PC-9 (cell line): ENCODE data around the gene PTGES2.

ENCODE experiments used
- EZH2 ChIP-seq: fragments of 200-600 bp; sonication (generic); IDR thresholded peaks from 2 replicates; pipeline ENCODE4 v1.8.0; 2017; ENCODE audit warnings: antibody characterized with exemption, low read depth
- TF ChIP-seq, protein P1 (sequence below): fragments of 200-600 bp; sonication (generic); conservative IDR thresholded peaks from 2 replicates; pipeline ENCODE4 v1.6.1; 2017; ENCODE audit warnings: mixed run types, antibody characterized with exemption, mild to moderate bottlenecking, moderate library complexity

DNA sequence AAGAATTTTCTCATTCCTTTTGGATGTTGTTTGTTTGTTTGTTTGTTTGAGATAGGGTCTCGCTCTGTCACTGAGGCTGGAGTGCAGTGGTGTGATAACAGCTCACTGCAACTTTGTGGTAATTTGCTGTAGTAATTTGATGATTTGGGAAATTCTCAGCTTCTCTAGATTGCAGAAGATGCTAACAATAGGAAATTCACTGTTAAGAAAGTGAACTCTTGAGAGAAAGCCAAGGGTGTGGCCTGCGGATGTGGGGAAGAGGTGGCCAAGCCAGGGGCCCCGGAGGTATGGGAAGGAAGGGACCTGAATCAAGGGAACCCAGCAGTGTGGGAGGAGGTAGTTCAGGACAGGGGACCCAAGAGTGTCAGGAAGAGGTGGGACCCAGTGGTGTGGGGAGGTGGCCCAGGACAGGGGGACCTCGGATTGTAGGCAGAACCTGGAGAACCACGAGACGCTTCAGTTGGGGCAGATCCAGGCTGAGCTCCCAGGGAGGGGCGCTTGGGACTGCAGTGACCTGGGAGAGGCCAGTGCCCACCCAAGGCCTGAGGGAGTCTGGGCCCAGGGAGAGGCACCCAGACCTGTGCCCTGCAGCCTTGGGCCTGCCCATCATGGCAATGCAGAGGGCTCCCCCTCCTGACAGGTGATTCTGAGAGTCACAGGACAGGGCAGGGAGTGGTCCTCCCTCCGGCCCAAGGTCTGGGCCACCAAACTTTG lies 16.2 kb upstream of the PTGES2 start:
- TF ChIP-seq, protein P1, sequence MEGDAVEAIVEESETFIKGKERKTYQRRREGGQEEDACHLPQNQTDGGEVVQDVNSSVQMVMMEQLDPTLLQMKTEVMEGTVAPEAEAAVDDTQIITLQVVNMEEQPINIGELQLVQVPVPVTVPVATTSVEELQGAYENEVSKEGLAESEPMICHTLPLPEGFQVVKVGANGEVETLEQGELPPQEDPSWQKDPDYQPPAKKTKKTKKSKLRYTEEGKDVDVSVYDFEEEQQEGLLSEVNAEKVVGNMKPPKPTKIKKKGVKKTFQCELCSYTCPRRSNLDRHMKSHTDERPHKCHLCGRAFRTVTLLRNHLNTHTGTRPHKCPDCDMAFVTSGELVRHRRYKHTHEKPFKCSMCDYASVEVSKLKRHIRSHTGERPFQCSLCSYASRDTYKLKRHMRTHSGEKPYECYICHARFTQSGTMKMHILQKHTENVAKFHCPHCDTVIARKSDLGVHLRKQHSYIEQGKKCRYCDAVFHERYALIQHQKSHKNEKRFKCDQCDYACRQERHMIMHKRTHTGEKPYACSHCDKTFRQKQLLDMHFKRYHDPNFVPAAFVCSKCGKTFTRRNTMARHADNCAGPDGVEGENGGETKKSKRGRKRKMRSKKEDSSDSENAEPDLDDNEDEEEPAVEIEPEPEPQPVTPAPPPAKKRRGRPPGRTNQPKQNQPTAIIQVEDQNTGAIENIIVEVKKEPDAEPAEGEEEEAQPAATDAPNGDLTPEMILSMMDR, result no peak
- TF ChIP-seq EZH2, result no peak
